ENCODE data around the gene RHO.

The RHO gene

DNA sequence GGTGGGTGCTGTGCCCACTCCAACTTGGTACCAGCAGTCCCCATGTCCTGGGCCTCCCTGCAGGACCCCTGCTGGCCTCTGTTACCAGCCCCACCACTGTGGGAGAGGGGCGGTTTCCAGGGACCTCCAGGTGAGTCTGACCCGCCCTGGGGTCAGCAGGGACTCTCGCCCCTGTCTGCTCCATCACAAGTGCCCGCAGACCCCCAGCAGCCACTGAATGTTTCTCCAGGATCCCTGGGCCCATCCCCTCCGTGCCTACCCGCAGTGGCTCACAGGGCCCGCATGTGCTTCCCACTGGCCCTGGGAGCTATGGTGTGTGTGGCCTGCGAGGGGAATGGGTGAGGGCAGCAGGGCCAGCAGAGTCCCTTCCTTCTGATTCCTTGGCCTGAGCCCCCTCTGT lies 9.9 kb upstream of the RHO start:
- Histone ChIP-seq H3K9me3 (no peaks in the 10 kb centered on the region), H3K27ac (no peak overlapping the region), H3K27me3 (no peaks in the 10 kb centered on the region), H3K36me3 (peaks cover 0 to 74% (median 48%) of the 10 kb centered on the region in 3 donors), H3K4me1 (no peaks in the 10 kb centered on the region), H3K4me3 (no peak overlapping the region)
- TF ChIP-seq, protein P1, sequence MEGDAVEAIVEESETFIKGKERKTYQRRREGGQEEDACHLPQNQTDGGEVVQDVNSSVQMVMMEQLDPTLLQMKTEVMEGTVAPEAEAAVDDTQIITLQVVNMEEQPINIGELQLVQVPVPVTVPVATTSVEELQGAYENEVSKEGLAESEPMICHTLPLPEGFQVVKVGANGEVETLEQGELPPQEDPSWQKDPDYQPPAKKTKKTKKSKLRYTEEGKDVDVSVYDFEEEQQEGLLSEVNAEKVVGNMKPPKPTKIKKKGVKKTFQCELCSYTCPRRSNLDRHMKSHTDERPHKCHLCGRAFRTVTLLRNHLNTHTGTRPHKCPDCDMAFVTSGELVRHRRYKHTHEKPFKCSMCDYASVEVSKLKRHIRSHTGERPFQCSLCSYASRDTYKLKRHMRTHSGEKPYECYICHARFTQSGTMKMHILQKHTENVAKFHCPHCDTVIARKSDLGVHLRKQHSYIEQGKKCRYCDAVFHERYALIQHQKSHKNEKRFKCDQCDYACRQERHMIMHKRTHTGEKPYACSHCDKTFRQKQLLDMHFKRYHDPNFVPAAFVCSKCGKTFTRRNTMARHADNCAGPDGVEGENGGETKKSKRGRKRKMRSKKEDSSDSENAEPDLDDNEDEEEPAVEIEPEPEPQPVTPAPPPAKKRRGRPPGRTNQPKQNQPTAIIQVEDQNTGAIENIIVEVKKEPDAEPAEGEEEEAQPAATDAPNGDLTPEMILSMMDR (IDR thresholded peaks at IDR 0.05), result no peak
- intact Hi-C loops (cut with DNase I; ENCODE audit: low total_unique reads), result no loop called here
- no peak for DNase-seq

DNA sequence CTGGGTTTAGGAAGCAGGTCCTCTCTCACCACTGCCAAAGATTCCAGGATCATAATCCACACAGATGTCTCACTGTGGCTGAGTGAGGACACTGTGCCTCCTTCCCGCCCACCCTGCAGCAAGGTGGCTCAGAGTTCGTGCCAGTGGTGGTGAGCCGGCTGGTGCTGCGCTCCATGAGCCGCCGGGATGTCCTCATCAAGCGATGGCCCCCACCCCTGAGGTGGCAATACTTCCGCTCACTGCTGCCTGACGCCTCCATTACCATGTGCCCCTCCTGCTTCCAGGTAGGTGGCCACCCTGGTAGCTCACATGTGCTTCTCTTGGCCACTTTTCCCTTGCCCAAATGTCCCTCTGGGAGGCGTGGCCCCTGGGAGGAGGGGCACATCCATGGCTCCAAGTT lies 9.0 kb upstream of the RHO start:
- no peak for DNase-seq
- TF ChIP-seq, protein P1 (IDR thresholded peaks at IDR 0.05), result no peak
- no peaks in the 10 kb centered on the region for H3K9me3 ChIP-seq
- intact Hi-C loops (cut with DNase I; ENCODE audit: low total_unique reads), result no loop called here
- H3K4me3 ChIP-seq, result no peak overlapping the region
- H3K4me1 ChIP-seq, result no peaks in the 10 kb centered on the region
- H3K27ac ChIP-seq, result no peak overlapping the region
- peaks cover 0 to 65% (median 39%) of the 10 kb centered on the region in 3 donors for H3K36me3 ChIP-seq
- H3K27me3 ChIP-seq, result no peaks in the 10 kb centered on the region

DNA sequence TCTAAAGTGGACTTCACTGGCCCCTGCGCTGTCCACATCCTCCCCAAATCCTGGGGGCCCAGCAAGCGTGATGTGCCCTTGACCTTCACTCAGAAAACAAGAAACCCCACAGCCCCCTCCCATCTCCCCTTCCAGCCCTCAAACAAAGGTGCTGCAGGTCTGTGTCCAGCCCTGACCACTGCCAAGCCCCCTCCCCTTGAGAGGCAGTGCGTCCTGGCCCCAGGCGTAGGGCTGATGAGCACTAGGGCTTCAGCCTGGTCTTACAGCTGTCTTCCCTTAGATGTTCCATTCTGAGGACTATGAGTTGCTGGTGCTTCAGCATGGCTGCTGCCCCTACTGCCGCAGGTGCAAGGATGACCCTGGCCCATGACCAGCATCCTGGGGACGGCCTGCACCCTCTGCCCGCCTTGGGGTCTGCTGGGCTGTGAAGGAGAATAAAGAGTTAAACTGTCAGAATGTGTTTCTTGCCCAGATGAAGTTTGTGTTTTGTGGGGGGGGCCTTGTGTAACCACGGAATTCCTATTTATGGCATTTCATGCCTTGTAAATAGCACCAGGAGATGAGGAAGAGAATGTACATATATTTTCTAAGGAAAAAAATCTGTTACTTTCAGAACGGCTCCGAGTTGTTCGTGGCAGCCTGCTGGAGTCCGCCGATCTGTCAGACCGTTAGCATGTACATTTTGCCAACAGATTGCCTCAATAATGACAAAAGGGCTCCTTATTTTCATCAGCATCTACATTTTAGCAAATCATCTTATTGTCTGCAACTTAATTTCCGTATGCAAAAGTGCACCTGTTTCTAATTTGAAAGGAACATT lies 8.3 kb upstream of the RHO start:
- TF ChIP-seq, protein P1 (IDR thresholded peaks at IDR 0.05), result no peak
- no peak overlapping the region for H3K4me3 ChIP-seq
- no peaks in the 10 kb centered on the region for H3K4me1 ChIP-seq
- intact Hi-C loops (cut with DNase I; ENCODE audit: low total_unique reads), result no loop called here
- H3K36me3 ChIP-seq, result peaks cover 0 to 58% (median 32%) of the 10 kb centered on the region in 3 donors
- no peaks in the 10 kb centered on the region for H3K9me3 ChIP-seq
- no peaks in the 10 kb centered on the region for H3K27me3 ChIP-seq
- H3K27ac ChIP-seq, result no peak overlapping the region
- no peak for DNase-seq

DNA sequence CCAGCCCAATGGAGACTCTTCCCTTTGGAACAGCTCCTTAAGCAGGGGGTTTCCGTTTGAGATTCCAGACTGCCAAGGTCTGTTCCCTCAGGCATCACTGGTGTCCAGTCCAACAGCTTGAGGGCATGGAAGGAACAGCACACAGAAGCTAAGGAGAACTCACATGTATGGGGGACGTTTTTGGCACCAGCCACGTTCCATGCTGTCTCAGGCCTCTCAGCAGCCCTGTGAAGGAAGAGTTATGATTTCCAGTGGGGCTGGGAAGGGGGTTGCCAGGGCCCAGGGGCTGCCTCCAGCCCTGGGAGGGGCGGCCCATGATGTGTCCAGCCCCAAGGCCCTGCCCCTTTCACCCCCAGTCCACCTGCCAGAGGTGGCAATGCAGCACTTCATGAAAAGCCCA lies 7.5 kb upstream of the RHO start:
- intact Hi-C loops (cut with DNase I; ENCODE audit: low total_unique reads), result no loop called here
- TF ChIP-seq, protein P1 (IDR thresholded peaks at IDR 0.05), result no peak
- no peaks in the 10 kb centered on the region for H3K4me1 ChIP-seq
- no peaks in the 10 kb centered on the region for H3K9me3 ChIP-seq
- H3K27ac ChIP-seq, result no peak overlapping the region
- H3K27me3 ChIP-seq, result no peaks in the 10 kb centered on the region
- DNase-seq, result no peak
- H3K4me3 ChIP-seq, result no peak overlapping the region
- H3K36me3 ChIP-seq, result peaks cover 0 to 51% (median 27%) of the 10 kb centered on the region in 3 donors

DNA sequence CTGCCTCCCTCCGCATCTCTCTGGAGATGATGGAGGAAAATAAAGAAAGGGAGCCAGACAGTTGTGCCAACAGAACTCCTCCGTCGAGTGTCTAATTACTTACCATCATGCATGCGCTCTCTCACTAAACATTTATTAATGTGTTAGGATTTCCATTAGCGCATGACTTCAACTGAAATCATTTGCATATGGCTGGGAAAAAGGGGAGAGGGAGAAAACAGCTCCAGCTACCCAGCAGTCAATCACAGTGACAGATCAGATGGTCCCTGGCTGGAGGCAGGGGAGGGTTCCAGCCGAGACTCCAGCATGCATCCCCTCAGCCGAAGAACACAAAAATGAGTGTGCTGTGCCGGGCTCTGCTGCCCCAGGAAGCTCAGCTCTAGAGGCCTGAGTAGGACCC lies 6.8 kb upstream of the RHO start:
- H3K27me3 ChIP-seq, result no peaks in the 10 kb centered on the region
- no peaks in the 10 kb centered on the region for H3K4me1 ChIP-seq
- no peak for DNase-seq
- H3K36me3 ChIP-seq, result peaks cover 0 to 45% (median 27%) of the 10 kb centered on the region in 3 donors
- no peak overlapping the region for H3K27ac ChIP-seq
- intact Hi-C loops (cut with DNase I; ENCODE audit: low total_unique reads), result no loop called here
- H3K4me3 ChIP-seq, result no peak overlapping the region
- TF ChIP-seq, protein P1 (IDR thresholded peaks at IDR 0.05), result no peak
- H3K9me3 ChIP-seq, result no peaks in the 10 kb centered on the region

All from tibial artery (tissue), 4 donors.